Transverse colon (tissue), 4 donors: ENCODE results near the gene HIVEP3. TPM values are rescaled to one million over a fixed set of nuclear protein-coding genes. Genes with fewer than 3 reads are reported as not detected.
A peak's percentile ranks its signal among the peaks of the same experiment; 100 is the strongest.

ENCODE experiments used
- DNase-seq: peaks from one replicate; pipeline ENCODE4 v3.0.0-alpha.2; 2019
- H3K27ac ChIP-seq, 4 donors: fragments of 200-600 bp; sonication (generic); 2 replicates each; pipeline ENCODE4 v1.5.1; 2016 to 2018; ENCODE audit warnings: inconsistent platforms in 4 of 4
- H3K27me3 ChIP-seq: fragments of 200-600 bp; sonication (generic); 2 replicates; pipeline ENCODE4 v1.5.1; 2017; ENCODE audit warnings: inconsistent platforms
- H3K36me3 ChIP-seq, 4 donors: fragments of 200-600 bp; sonication (generic); 2 replicates each; pipeline ENCODE4 v1.5.1; 2017 to 2019; ENCODE audit warnings: inconsistent platforms in 4 of 4
- H3K4me1 ChIP-seq, 4 donors: fragments of 200-600 bp; sonication (generic); 2 replicates each; pipeline ENCODE4 v1.5.1; 2017 to 2020; ENCODE audit warnings: inconsistent platforms in 4 of 4
- H3K4me3 ChIP-seq, 4 donors: fragments of 200-600 bp; sonication (generic); 1 replicate in 1 of 4; 2 replicates in 3 of 4; pipeline versions ENCODE4 v1.5.1 to v1.6.1; 2017 to 2019; ENCODE audit warnings: inconsistent platforms in 4 of 4
- H3K9me3 ChIP-seq, 2 donors: fragments of 200-600 bp; sonication (generic); 2 replicates each; pipeline ENCODE4 v1.5.1; 2017 to 2019; ENCODE audit warnings: inconsistent platforms in 2 of 2
- EP300 ChIP-seq: sonication (generic); formaldehyde crosslinking; IDR thresholded peaks from one replicate; pipeline ENCODE4 v1.6.1; 2017; ENCODE audit warnings: antibody characterized with exemption, low read depth
- POLR2A ChIP-seq: fragments of 450-650 bp; IDR thresholded peaks from one replicate; pipeline ENCODE4 v1.6.1; 2016; ENCODE audit warnings: antibody characterized with exemption, mild to moderate bottlenecking, moderate library complexity
- POLR2AphosphoS5 ChIP-seq, 3 donors: sonication (generic); formaldehyde crosslinking; IDR thresholded peaks; one replicate each; pipeline ENCODE4 v1.6.1; 2016; ENCODE audit warnings: antibody characterized with exemption in 3 of 3
- WGBS, 2 donors: methylation state at CpG; one replicate each; pipeline ENCODE4 v1.1.5; 2018; ENCODE audit warnings: low coverage in 1 of 2; 5-methylcytosine and 5-hydroxymethylcytosine counted together
- in situ Hi-C, 4 donors: fragments of 200-750 bp; cut with MboI; loops; one replicate each; pipeline versions ENCODE4 v1.15.0 to v1.15.1; 2017; ENCODE audit warnings: low sequenced_read_pairs in 3 of 4, low pct_ligation_motif_present in 1 of 4, low pct_unique_long_range_greater_than_20kb in 1 of 4
- intact Hi-C: fragments of 100-400 bp; cut with DNase I; formaldehyde crosslinking; loops from one replicate; pipeline ENCODE4 v1.15.1; 2023; ENCODE audit warnings: low total_unique reads
- total RNA-seq, 4 donors: library from RNA; depleted of rRNA; stranded (reverse); fragments of >200 nt; gene quantifications; one replicate each; pipeline ENCODE4 v1.1.0, GENCODE V29; 2016
- TF ChIP-seq, protein P1 (sequence below), 5 experiments: fragments of 200-600 bp in 3 of 5; fragments of 450-650 bp in 2 of 5; sonication (generic) in 3 of 5; IDR thresholded peaks; 1 replicate in 2 of 5; 2 replicates in 3 of 5; pipeline ENCODE4 v1.5.1; 2016 to 2017; ENCODE audit warnings: antibody characterized with exemption in 5 of 5, inconsistent platforms in 3 of 5, mild to moderate bottlenecking in 2 of 5, moderate library complexity in 1 of 5

Gene HIVEP3
- total RNA-seq, 4 donors from 2014 or later: 3.7 to 15.0 (median 5.2) TPM

DNA sequence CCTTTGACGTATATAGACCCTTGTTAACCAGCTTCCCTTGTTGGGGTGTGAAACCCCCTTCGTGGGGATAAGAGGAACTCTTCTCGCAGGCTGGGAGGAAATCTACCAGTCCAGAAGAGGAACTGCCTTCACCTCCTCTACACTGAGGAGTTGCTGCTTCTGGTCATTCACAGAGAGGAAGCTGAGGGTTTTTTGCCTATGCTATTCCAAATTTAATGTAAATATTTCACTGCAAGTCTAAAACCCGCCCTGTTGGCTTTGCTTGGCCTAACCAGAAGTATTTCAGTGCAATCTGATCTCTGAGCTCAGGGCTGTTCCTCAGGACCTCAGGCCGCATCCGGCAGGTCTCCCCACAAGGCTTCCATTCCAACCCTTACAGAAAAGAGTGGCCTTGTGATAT is 150.1 kb downstream of the HIVEP3 start:
- no peaks in the 10 kb centered on the region for H3K9me3 ChIP-seq
- WGBS, 2 donors: 52 to 62% methylated on average over 3 to 6 of the region's 6 CpGs
- DNase-seq: no peak
- peaks cover 0 to 14% (median 0%) of the 10 kb centered on the region in 4 donors for H3K4me1 ChIP-seq
- intact Hi-C loops (no loop called here), in situ Hi-C loops (no loop called here)
- H3K4me3 ChIP-seq: no peak overlapping the region
- no peaks in the 10 kb centered on the region for H3K27me3 ChIP-seq
- no peak for TF ChIP-seq POLR2AphosphoS5 (IDR thresholded peaks at IDR 0.05)
- no peak for TF ChIP-seq EP300
- no peak for TF ChIP-seq POLR2A
- TF ChIP-seq, protein P1, sequence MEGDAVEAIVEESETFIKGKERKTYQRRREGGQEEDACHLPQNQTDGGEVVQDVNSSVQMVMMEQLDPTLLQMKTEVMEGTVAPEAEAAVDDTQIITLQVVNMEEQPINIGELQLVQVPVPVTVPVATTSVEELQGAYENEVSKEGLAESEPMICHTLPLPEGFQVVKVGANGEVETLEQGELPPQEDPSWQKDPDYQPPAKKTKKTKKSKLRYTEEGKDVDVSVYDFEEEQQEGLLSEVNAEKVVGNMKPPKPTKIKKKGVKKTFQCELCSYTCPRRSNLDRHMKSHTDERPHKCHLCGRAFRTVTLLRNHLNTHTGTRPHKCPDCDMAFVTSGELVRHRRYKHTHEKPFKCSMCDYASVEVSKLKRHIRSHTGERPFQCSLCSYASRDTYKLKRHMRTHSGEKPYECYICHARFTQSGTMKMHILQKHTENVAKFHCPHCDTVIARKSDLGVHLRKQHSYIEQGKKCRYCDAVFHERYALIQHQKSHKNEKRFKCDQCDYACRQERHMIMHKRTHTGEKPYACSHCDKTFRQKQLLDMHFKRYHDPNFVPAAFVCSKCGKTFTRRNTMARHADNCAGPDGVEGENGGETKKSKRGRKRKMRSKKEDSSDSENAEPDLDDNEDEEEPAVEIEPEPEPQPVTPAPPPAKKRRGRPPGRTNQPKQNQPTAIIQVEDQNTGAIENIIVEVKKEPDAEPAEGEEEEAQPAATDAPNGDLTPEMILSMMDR (IDR thresholded peaks at IDR 0.05): no peak
- no peaks in the 10 kb centered on the region for H3K36me3 ChIP-seq
- H3K27ac ChIP-seq: no peak overlapping the region

DNA sequence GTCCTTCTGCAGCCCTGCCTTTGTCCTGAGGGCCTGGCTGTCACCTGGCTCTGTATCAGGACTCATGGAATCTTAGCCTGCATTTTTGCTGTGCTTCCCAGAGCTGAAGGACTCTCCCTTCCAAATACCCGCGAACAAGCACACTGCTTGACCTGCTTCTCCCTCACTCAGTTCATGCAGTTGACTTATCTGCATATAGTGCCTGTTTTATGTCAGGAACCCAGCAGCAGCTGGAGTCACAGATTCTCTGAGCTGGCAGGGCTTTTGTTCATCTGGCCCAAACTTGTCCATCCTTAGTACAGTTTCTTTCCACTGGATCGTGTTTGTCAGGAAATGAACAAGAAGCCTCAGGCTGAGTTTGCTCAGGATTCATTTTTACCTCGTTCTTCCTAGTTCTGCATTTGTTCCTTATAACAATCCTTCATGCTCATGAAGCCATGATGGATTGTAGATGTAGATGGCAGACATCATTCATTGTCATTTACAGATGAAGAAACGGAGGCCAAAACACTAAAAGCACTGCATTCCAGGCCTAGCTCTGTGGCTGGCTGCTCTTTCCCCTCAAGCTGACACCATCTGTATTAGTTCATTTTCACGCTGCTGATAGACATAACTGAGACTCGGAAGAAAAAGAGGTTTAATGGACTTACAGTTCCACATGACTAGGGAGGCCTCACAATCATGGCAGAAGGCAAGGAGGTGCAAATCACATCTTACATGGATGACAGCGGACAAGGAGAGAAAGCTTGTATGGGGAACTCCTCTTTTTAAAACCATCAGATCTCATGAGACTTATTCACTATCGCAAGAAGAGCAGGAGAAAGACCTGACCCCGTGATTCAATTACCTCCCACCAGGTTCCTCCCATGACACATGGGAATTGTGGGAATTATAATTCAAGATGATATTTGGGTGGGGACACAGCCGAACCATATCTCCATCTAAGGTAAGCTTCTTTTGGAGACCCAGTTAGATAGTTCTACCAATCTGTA is 150.9 kb downstream of the HIVEP3 start:
- no peaks in the 10 kb centered on the region for H3K27me3 ChIP-seq
- H3K4me3 ChIP-seq: no peak overlapping the region
- intact Hi-C loops (no loop called here), in situ Hi-C loops (no loop called here)
- H3K36me3 ChIP-seq: no peaks in the 10 kb centered on the region
- DNase-seq: no peak
- no peak for TF ChIP-seq EP300
- TF ChIP-seq POLR2A: no peak
- TF ChIP-seq, protein P1 (IDR thresholded peaks at IDR 0.05): no peak
- no peak for TF ChIP-seq POLR2AphosphoS5 (IDR thresholded peaks at IDR 0.05)
- 72 to 76% methylated on average over 6 to 11 of the region's 11 CpGs for WGBS, 2 donors
- peak overlapping the region in 2 of 4 donors; percentile 12 to 21 for H3K27ac ChIP-seq
- no peaks in the 10 kb centered on the region for H3K9me3 ChIP-seq
- H3K4me1 ChIP-seq: peaks cover 0 to 14% (median 0%) of the 10 kb centered on the region in 4 donors

DNA sequence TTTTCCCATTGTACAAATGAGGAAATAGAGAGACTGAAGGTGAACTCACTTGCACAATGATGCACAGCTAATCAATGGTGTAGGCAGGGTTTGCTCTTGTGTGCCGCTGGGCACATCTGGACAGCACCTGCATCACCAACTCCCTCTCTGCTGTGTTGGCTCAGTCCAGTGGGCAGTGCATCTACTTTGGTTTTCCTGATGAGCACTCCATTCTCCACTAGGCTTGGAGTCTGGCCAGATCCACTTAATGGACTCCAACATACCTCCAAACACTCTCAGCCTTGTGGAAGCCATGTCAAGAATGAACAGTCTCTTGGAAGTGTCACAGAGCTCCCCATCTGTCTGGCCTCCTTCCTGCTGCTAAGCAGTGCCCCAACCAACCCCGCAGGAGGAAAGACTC is 152.2 kb downstream of the HIVEP3 start:
- intact Hi-C loops (no loop called here), in situ Hi-C loops (no loop called here)
- H3K27me3 ChIP-seq: no peaks in the 10 kb centered on the region
- 67 to 95% methylated on average over 2 of the region's 2 CpGs for WGBS, 2 donors
- DNase-seq: no peak
- no peak overlapping the region for H3K4me3 ChIP-seq
- no peak overlapping the region for H3K27ac ChIP-seq
- no peak for TF ChIP-seq EP300
- TF ChIP-seq, protein P1 (IDR thresholded peaks at IDR 0.05): no peak
- TF ChIP-seq POLR2A: no peak
- no peak for TF ChIP-seq POLR2AphosphoS5 (IDR thresholded peaks at IDR 0.05)
- peaks cover 0 to 10% (median 0%) of the 10 kb centered on the region in 4 donors for H3K4me1 ChIP-seq
- no peaks in the 10 kb centered on the region for H3K9me3 ChIP-seq
- H3K36me3 ChIP-seq: no peaks in the 10 kb centered on the region

DNA sequence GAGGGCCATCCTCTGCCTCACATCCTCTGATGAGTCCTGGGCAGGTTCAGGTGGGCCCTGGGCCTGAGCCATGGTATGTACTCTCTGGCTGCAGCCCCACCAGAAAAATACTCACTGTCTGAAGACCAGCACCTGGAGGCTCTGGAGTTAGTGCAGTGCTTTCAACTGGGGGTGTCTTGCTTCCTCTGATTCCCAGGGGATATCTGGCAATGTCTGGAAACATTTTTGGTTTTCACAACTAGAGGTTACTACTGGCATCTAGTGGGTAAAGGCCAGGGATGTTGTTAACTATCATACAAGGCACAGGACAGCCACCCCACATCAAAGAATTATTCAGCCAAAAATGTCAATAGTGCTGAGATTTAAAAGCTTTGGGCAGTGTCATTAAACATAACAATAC is 152.7 kb downstream of the HIVEP3 start:
- Histone ChIP-seq H3K36me3 (no peaks in the 10 kb centered on the region), H3K9me3 (no peaks in the 10 kb centered on the region), H3K27me3 (no peaks in the 10 kb centered on the region), H3K27ac (no peak overlapping the region), H3K4me3 (no peak overlapping the region), H3K4me1 (peaks cover 0 to 7% (median 0%) of the 10 kb centered on the region in 4 donors)
- TF ChIP-seq, protein P1 (IDR thresholded peaks at IDR 0.05): no peak
- TF ChIP-seq POLR2A: no peak
- no peak for TF ChIP-seq POLR2AphosphoS5 (IDR thresholded peaks at IDR 0.05)
- no peak for TF ChIP-seq EP300
- in situ Hi-C loops (no loop called here), intact Hi-C loops (no loop called here)
- DNase-seq: no peak
